LNCaP clone FGC (cell line): ENCODE data around the gene ZSCAN31.
"Not testable (repeated sequence)": the region's sequence is repeated elsewhere in the genome, so short reads cannot be mapped to it uniquely, and the experiment has no call there.

Source experiments
- DNase-seq: peaks from one replicate; pipeline ENCODE4 v3.0.0-alpha.2; 2011; ENCODE audit warnings: low read depth
- H3K4me3 ChIP-seq: 2 replicates; pipeline ENCODE4 v1.5.1; 2011; ENCODE audit warnings: mild to moderate bottlenecking, low read depth, low read length, control low read depth
- CTCF ChIP-seq: IDR thresholded peaks from 2 replicates; pipeline ENCODE4 v1.5.1; 2012; ENCODE audit warnings: mild to moderate bottlenecking; ENCODE audit not compliant: control insufficient read depth, insufficient read depth; ENCODE audit errors: extremely low read depth

ZSCAN31 gene

DNA sequence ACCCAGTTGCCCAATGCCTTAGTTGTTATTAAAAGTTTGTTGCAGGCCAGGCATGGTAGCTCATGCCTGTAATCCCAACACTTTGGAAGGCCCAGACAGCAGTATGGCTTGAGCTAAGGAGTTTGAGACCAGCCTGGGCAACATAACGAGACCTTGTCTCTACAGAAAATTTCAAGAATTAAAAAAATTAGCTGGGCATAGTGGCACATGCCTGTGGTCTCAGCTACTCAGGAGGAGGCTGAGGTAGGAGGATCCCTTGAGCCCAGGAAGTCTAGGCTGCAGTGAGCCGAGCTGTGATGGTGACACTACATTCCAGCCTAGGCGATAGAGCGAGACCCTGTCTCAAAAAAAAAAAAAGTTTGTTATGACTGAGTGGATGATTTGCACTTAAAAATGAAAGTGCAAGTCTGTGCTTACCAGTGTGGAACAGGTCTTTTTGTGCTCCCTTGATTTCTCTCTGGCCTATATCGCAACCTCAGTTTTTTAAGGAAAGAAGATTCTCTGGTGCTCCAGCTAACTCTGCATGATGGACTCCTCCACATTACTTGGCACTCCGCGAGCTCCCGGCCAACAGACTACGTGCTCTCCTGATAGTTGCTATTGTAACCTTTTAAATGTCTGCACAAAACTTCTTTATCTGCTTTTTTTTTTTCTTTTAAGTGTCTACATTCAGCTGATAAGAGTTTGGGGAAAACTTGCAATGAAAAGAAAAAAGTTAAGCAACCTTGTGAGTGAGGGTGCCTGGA is 35.9 kb upstream of the ZSCAN31 start:
- DNase-seq: no peak
- TF ChIP-seq CTCF: no peak
- no peak overlapping the region for H3K4me3 ChIP-seq

DNA sequence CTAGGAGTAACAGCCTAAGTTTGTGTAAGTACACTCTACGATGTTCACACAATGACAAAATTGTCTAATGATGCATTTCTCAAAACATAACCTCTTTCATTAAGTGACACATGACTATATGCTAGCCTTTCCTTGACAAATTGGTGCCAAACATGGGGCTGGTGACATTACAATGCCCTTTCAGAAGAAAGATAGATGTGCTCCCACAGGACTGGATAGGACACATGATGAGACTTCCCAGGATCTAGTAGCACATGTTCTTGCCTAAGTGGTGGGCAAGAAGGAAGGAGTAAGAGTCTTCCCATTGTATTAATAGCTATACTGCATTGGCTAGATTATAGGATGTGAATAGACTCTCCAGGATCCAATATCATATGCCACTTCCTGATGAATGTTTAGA is 35.3 kb upstream of the ZSCAN31 start:
- DNase-seq: no peak
- TF ChIP-seq CTCF: no peak
- no peak overlapping the region for H3K4me3 ChIP-seq

DNA sequence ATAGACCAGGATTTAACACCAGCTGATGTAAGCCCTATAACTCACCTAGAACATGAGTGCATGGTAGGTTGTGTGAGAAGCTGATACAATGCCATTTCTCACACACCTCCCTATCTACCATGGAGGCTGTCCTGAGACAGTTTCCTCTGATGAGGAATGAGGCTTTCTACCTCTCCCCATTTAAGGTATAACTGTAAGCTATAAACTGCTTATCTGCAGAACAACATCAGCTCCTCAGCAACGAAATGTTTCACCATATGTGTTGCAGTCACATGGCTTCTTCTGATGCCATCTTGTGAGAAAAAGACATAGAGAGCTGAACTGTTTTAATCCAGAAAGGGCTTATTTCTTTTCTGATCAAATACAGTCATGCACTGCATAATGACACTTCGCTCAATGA is 34.5 kb upstream of the ZSCAN31 start:
- H3K4me3 ChIP-seq: no peak overlapping the region
- no peak for DNase-seq
- TF ChIP-seq CTCF: no peak

- DNase-seq: no peak
- TF ChIP-seq CTCF: no peak
- no peak overlapping the region for H3K4me3 ChIP-seq
These were observed 33.5 kb upstream of the ZSCAN31 start for GRCh38 chr6:28369463-28369862.

- TF ChIP-seq CTCF: no peak
- H3K4me3 ChIP-seq: no peak overlapping the region
- DNase-seq: no peak
These were observed 32.6 kb upstream of the ZSCAN31 start for GRCh38 chr6:28368522-28368921.

DNA sequence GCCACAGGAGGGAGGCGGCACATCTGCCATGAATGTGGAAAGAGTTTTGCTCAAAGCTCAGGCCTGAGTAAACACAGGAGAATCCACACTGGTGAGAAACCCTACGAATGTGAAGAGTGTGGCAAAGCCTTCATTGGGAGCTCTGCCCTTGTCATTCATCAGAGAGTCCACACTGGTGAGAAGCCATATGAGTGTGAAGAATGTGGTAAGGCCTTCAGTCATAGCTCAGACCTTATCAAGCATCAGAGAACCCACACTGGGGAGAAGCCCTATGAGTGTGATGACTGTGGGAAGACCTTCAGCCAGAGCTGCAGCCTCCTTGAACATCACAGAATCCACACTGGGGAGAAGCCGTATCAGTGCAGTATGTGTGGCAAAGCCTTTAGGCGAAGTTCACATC is 29.6 kb upstream of the ZSCAN31 start:
- H3K4me3 ChIP-seq, DNase-seq: not testable (repeated sequence)

GRCh38 chr6:28360961-28361360 is 25.0 kb upstream of the ZSCAN31 start:
- TF ChIP-seq CTCF: no peak
- DNase-seq: no peak
- H3K4me3 ChIP-seq: no peak overlapping the region

DNA sequence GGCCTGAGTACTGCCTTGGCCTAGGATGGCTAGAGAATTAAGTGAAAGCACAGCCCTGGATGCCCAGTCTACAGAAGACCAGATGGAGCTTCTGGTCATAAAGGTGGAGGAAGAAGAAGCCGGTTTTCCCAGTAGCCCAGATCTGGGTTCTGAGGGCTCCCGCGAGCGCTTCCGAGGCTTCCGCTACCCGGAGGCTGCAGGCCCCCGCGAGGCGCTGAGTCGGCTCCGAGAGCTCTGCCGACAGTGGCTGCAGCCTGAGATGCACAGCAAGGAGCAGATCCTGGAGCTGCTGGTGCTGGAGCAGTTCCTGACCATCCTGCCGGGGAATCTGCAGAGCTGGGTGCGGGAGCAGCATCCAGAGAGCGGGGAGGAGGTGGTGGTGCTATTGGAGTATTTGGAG is 23.6 kb upstream of the ZSCAN31 start:
- DNase-seq: not testable (repeated sequence)

More for the DNA sequence above, 23.6 kb upstream of the ZSCAN31 start:
- not testable (repeated sequence) for H3K4me3 ChIP-seq
